K562 (cell line): Measurements from ENCODE around the gene GALNT18. TPM values are rescaled to one million over a fixed set of nuclear protein-coding genes. Genes with fewer than 3 reads are reported as not detected.

Source experiments
- ATAC-seq: fragments of 200-7000 bp; cut with Tn5 transposase; 3 replicates; pipeline ENCODE4 v1.9.1; 2020; ENCODE audit warnings: moderate library complexity
- BruUV-seq: library from RNA; stranded (reverse); fragments of 400-500 nt; replicated peaks from 2 replicates; lab custom pipeline; 2021; lab: Mats Ljungman, UMichigan
- CTCF ChIA-PET: fragments of 300-600 bp; formaldehyde crosslinking; extraction: SDS; loops from one replicate; lab custom pipeline; 2021; ENCODE audit warnings: low intra/inter-chr PET ratio; lab: Yijun Ruan, JAX
- POLR2A ChIA-PET: fragments of 300-600, 350-650 bp; sonication (Branson Sonifier 250); formaldehyde crosslinking; extraction: SDS; loops from one replicate; lab custom pipeline; 2021; ENCODE audit warnings: antibody characterized with exemption, inconsistent platforms; lab: Yijun Ruan, JAX
- DNase-seq, 4 experiments: peaks; one replicate each; pipeline versions ENCODE4 v3.0.0 to v3.0.0-alpha.2; 2011 to 2018; ENCODE audit warnings: low spot score in 3 of 4, mixed read lengths in 3 of 4; ENCODE audit errors: extremely low read depth in 1 of 4
- FAIRE-seq: peaks from 2 replicates; lab custom pipeline; 2011; peaks lifted over from hg19 to GRCh38; lab: Jason Lieb, UNC
- H2AFZ ChIP-seq: 2 replicates; pipeline ENCODE4 v1.6.0; 2011; ENCODE audit warnings: low read depth, low read length, control low read depth, inconsistent platforms
- H3K27ac ChIP-seq: fragments of 200-600 bp; 3 replicates; pipeline ENCODE4 v1.8.0; 2011; ENCODE audit warnings: low read depth, mild to moderate bottlenecking, control low read depth, inconsistent platforms, low read length, moderate library complexity, mixed read lengths; ENCODE audit errors: extremely low read depth
- H3K27me3 ChIP-seq, 2 experiments: fragments of 300-600 bp in 1 of 2; 2 replicates in 1 of 2; 3 replicates in 1 of 2; pipeline versions ENCODE4 v1.6.0 to v1.8.0; 2011; ENCODE audit warnings: inconsistent platforms in 2 of 2, low read length in 2 of 2, mild to moderate bottlenecking in 1 of 2, mixed read lengths in 1 of 2, moderate library complexity in 1 of 2; ENCODE audit not compliant: control insufficient read depth in 2 of 2, insufficient read depth in 2 of 2
- H3K36me3 ChIP-seq: fragments of 300-600 bp; 3 replicates; pipeline ENCODE4 v1.8.0; 2011; ENCODE audit warnings: mild to moderate bottlenecking, low read length, inconsistent platforms; ENCODE audit not compliant: control insufficient read depth, insufficient read depth
- H3K4me1 ChIP-seq, 2 experiments: fragments of 200-600 bp in 1 of 2; replicated peaks in 1 of 2; 2 replicates in 1 of 2; 3 replicates in 1 of 2; pipeline versions ENCODE4 v1.5.1 to v1.8.0; 2011; ENCODE audit warnings: inconsistent platforms in 2 of 2, low read length in 2 of 2, mild to moderate bottlenecking in 1 of 2, mixed read lengths in 1 of 2, moderate library complexity in 1 of 2; ENCODE audit not compliant: control insufficient read depth in 2 of 2, insufficient read depth in 2 of 2
- H3K4me2 ChIP-seq: 2 replicates; pipeline ENCODE4 v1.6.1; 2011; ENCODE audit warnings: low read length, control low read depth, inconsistent platforms, mixed read lengths; ENCODE audit not compliant: insufficient read depth
- H3K4me3 ChIP-seq: fragments of 200-600 bp; sonication (generic), shearing (Covaris generic); 2 replicates; pipeline ENCODE4 v1.5.1; 2016; ENCODE audit warnings: control low read depth, inconsistent platforms
- H3K79me2 ChIP-seq: fragments of 200-600 bp; 3 replicates; pipeline ENCODE4 v1.8.0; 2011; ENCODE audit warnings: low read length, inconsistent platforms; ENCODE audit not compliant: control insufficient read depth, insufficient read depth
- H3K9ac ChIP-seq, 2 experiments: 2 replicates each; pipeline versions ENCODE4 v1.6.0 to v1.6.1; 2011; ENCODE audit warnings: low read depth in 2 of 2, low read length in 2 of 2, control low read depth in 1 of 2, inconsistent platforms in 1 of 2, mild to moderate bottlenecking in 1 of 2, mixed read lengths in 1 of 2; ENCODE audit not compliant: insufficient read depth in 1 of 2
- H3K9me1 ChIP-seq: one replicate; pipeline ENCODE4 v1.6.0; 2011; ENCODE audit warnings: inconsistent platforms, mild to moderate bottlenecking, low read length, moderate library complexity; ENCODE audit not compliant: control insufficient read depth, insufficient read depth
- H3K9me3 ChIP-seq: replicated peaks from 2 replicates; pipeline ENCODE4 v1.5.1; 2011; ENCODE audit warnings: low read depth, low read length, inconsistent platforms; ENCODE audit not compliant: control insufficient read depth, insufficient read depth
- H4K20me1 ChIP-seq: replicated peaks from 2 replicates; pipeline ENCODE4 v1.6.1; 2011; ENCODE audit warnings: low read length, inconsistent platforms, mixed read lengths; ENCODE audit not compliant: control insufficient read depth, insufficient read depth
- BACH1 ChIP-seq: fragments of 200-800 bp; sonication (Bioruptor generic); IDR thresholded peaks from 2 replicates; pipeline ENCODE4 v1.6.1; 2016; ENCODE audit warnings: missing genetic modification characterization, missing compliant biosample characterization
- CBX5 ChIP-seq: IDR thresholded peaks from 2 replicates; pipeline ENCODE4 v1.6.1; 2014; ENCODE audit warnings: low read depth, borderline replicate concordance
- DLX4 ChIP-seq: fragments of 250-450 bp; sonication (Bioruptor Pico); IDR thresholded peaks from 2 replicates; pipeline ENCODE4 v1.6.1; 2021; ENCODE audit warnings: mild to moderate bottlenecking
- GTF2E2 ChIP-seq: fragments of 200-800 bp; sonication (Bioruptor generic); IDR thresholded peaks from 2 replicates; pipeline ENCODE4 v1.6.1; 2016; ENCODE audit warnings: missing genetic modification characterization, missing compliant biosample characterization
- HEY1 ChIP-seq: fragments of 250-450 bp; sonication (Bioruptor Pico); IDR thresholded peaks from 2 replicates; pipeline ENCODE4 v1.5.0; 2020; ENCODE audit warnings: mild to moderate bottlenecking, moderate library complexity, borderline replicate concordance
- L3MBTL2 ChIP-seq: fragments of 450-650 bp; IDR thresholded peaks from 2 replicates; pipeline ENCODE4 v1.6.1; 2016; ENCODE audit warnings: mild to moderate bottlenecking, moderate library complexity
- LARP7 ChIP-seq: fragments of 450-650 bp; IDR thresholded peaks from 2 replicates; pipeline ENCODE4 v1.6.1; 2016
- MECOM ChIP-seq: fragments of 250-450 bp; sonication (Bioruptor Pico); IDR thresholded peaks from 2 replicates; pipeline ENCODE4 v1.8.0; 2022; ENCODE audit warnings: inconsistent platforms
- MITF ChIP-seq: IDR thresholded peaks from 2 replicates; pipeline ENCODE4 v1.6.1; 2014; ENCODE audit warnings: antibody characterized with exemption
- NCOA2 ChIP-seq, 2 experiments: fragments of 450-650 bp; IDR thresholded peaks; 2 replicates each; pipeline ENCODE4 v1.6.1; 2018; ENCODE audit warnings: mild to moderate bottlenecking in 2 of 2, moderate library complexity in 1 of 2; ENCODE audit not compliant: partially characterized antibody in 2 of 2
- POLR2B ChIP-seq: fragments of 450-650 bp; IDR thresholded peaks from 2 replicates; pipeline ENCODE4 v1.6.1; 2018; ENCODE audit warnings: low read depth; ENCODE audit not compliant: partially characterized antibody
- PPARD ChIP-seq: fragments of 250-450 bp; sonication (Bioruptor Pico); IDR thresholded peaks from 2 replicates; pipeline ENCODE4 v1.8.0; 2022; ENCODE audit warnings: inconsistent platforms, mild to moderate bottlenecking, moderate library complexity
- SPI1 ChIP-seq: IDR thresholded peaks from 2 replicates; pipeline ENCODE4 v1.6.1; 2011; ENCODE audit warnings: low read depth, low read length, control low read depth, borderline replicate concordance
- TAF1 ChIP-seq: IDR thresholded peaks from 2 replicates; pipeline ENCODE4 v1.6.1; 2011; ENCODE audit warnings: mild to moderate bottlenecking, low read length, moderate library complexity; ENCODE audit not compliant: insufficient read depth, control insufficient read depth, severe bottlenecking; ENCODE audit errors: extremely low read depth
- ZNF12 ChIP-seq: sonication (generic); formaldehyde crosslinking; IDR thresholded peaks from 2 replicates; pipeline ENCODE4 v1.4.0; 2020; ENCODE audit warnings: mild to moderate bottlenecking, missing genetic modification reagents
- ZNF175 ChIP-seq: fragments of 200-800 bp; sonication (Bioruptor generic); IDR thresholded peaks from 2 replicates; pipeline ENCODE4 v1.6.1; 2016; ENCODE audit warnings: low read depth, mild to moderate bottlenecking, missing genetic modification characterization, missing compliant biosample characterization
- ZNF431 ChIP-seq: sonication (generic); formaldehyde crosslinking; IDR thresholded peaks from 2 replicates; pipeline ENCODE4 v1.8.0; 2022; ENCODE audit warnings: mild to moderate bottlenecking, missing genetic modification reagents
- ZNF639 ChIP-seq, 2 experiments: fragments of 200-800 bp in 1 of 2; sonication (Bioruptor generic) in 1 of 2; sonication (generic) in 1 of 2; formaldehyde crosslinking in 1 of 2; IDR thresholded peaks in 1 of 2; conservative IDR thresholded peaks in 1 of 2; 2 replicates each; pipeline versions ENCODE4 v1.5.0 to v1.6.1; 2016 to 2020; ENCODE audit warnings: missing compliant biosample characterization in 1 of 2, missing genetic modification characterization in 1 of 2, missing genetic modification reagents in 1 of 2
- ZNF778 ChIP-seq: fragments of 450-650 bp; formaldehyde crosslinking; IDR thresholded peaks from 2 replicates; pipeline ENCODE4 v1.4.0; 2020; ENCODE audit warnings: mild to moderate bottlenecking, moderate library complexity
- WGBS: fragments of 100-300 bp; shearing (Covaris generic); methylation state at CpG from one replicate; pipeline ENCODE4 v1.1.6; 2016; ENCODE audit warnings: low coverage, mixed read lengths; ENCODE audit not compliant: insufficient coverage; ENCODE audit errors: missing lambda C conversion rate; 5-methylcytosine and 5-hydroxymethylcytosine counted together
- in situ Hi-C: fragments of 300-500 bp; cut with MboI; formaldehyde crosslinking; loops from 4 replicates; pipeline ENCODE4 v1.15.0; 2018; ENCODE audit warnings: inconsistent platforms, mixed read lengths
- intact Hi-C: fragments of 100-400 bp; cut with micrococcal nuclease; formaldehyde crosslinking; loops from 2 replicates; pipeline ENCODE4 v1.14.2; 2022
- polyA plus RNA-seq, 8 experiments: library from polyadenylated mRNA; depleted of rRNA in 4 of 8; stranded (reverse) in 5 of 8; unstranded in 3 of 8; fragments of >200 nt; fragmentation: Nextera tagmentation in 2 of 8; fragmentation: Illumina TruSeq in 1 of 8; extraction: Ambion mirVana in 2 of 8; extraction: Trizol in 1 of 8; gene quantifications; 2 replicates each; pipeline versions ENCODE4 v1.2.1 to v1.2.3, GENCODE V29; 2011 to 2014; ENCODE audit warnings: inconsistent platforms in 1 of 8, missing spikeins in 1 of 8
- total RNA-seq, 7 experiments: library from RNA; depleted of rRNA in 6 of 7; stranded (reverse); fragments of >200 nt in 6 of 7; fragmentation: Illumina TruSeq in 2 of 7; extraction: Trizol in 2 of 7; gene quantifications; 2 replicates each; pipeline versions ENCODE4 v1.2.1 to v1.2.3, GENCODE V29; 2011 to 2021; ENCODE audit warnings: low replicate concordance in 1 of 7

GALNT18 gene
- total and polyA plus RNA-seq, 9 of the 15 experiments (the other 6 are each of a cell fraction or from before 2014, with no cell fraction given): not detected

GRCh38 chr11:11533057-11533456, 88.7 kb downstream of the GALNT18 start:
- no peak for DNase-seq
- no peak for ATAC-seq
- H3K27ac ChIP-seq: no peak overlapping the region
- no peaks in the 10 kb centered on the region for H3K9me3 ChIP-seq
- H3K9ac ChIP-seq: no peak overlapping the region
- 0% methylated on average over 2 of the region's 2 CpGs for WGBS
- peaks cover 2 to 6% of the 10 kb centered on the region in 2 experiments; a peak in 4 of 5 replicates for H3K27me3 ChIP-seq
- no TSS peak for BruUV-seq
- H3K4me2 ChIP-seq: no peak overlapping the region
- no peaks in the 10 kb centered on the region for H3K36me3 ChIP-seq
- no peak for TF ChIP-seq SPI1
- no peak for TF ChIP-seq ZNF12 (CRISPR knock-in tag)
- no peak for TF ChIP-seq TAF1
- TF ChIP-seq ZNF639 (CRISPR knock-in tag; conservative IDR thresholded peaks at IDR 0.05 in 1 of 2, IDR thresholded peaks at IDR 0.05 in 1 of 2): no peak
- TF ChIP-seq ZNF778 (CRISPR knock-in tag): no peak
- no peak for TF ChIP-seq MECOM (CRISPR knock-in tag)
- TF ChIP-seq ZNF175 (CRISPR knock-in tag): no peak
- TF ChIP-seq MITF: no peak
- TF ChIP-seq ZNF431 (CRISPR knock-in tag): no peak
- no peak for TF ChIP-seq HEY1
- TF ChIP-seq L3MBTL2: no peak
- no peak for TF ChIP-seq PPARD
- TF ChIP-seq LARP7: no peak
- no peak for TF ChIP-seq BACH1
- no peak for TF ChIP-seq NCOA2 (IDR thresholded peaks at IDR 0.05; ENCODE audit: partially characterized antibody in 2 of 2)
- no peak for TF ChIP-seq GTF2E2 (tag)
- TF ChIP-seq CBX5: no peak
- no peak for TF ChIP-seq DLX4
- no peak for TF ChIP-seq POLR2B
- no peak for FAIRE-seq
- in situ Hi-C loops: no loop called here
- peaks cover 4% of the 10 kb centered on the region; the same call in 1 of the 2 replicates for H4K20me1 ChIP-seq
- no peaks in the 10 kb centered on the region for H3K9me1 ChIP-seq
- H3K4me3 ChIP-seq: no peak overlapping the region
- CTCF ChIA-PET: no interaction called here
- no peak overlapping the region for H2AFZ ChIP-seq
- H3K4me1 ChIP-seq: no peaks in the 10 kb centered on the region
- POLR2A ChIA-PET: no interaction called here
- intact Hi-C loops: no loop called here
- H3K79me2 ChIP-seq: no peaks in the 10 kb centered on the region
